Gastrocnemius medialis (tissue), 4 donors: Measurements from ENCODE around the gene RPS15.

ENCODE experiments used
- POLR2A ChIP-seq, 2 donors: fragments of 450-650 bp; IDR thresholded peaks; one replicate each; pipeline ENCODE4 v1.6.1; 2017; ENCODE audit warnings: antibody characterized with exemption in 2 of 2, mild to moderate bottlenecking in 2 of 2, moderate library complexity in 2 of 2
- TF ChIP-seq, protein P1 (sequence below), 5 experiments: fragments of 450-650 bp in 3 of 5; fragments of 200-600 bp in 2 of 5; sonication (generic) in 2 of 5; IDR thresholded peaks in 4 of 5; conservative IDR thresholded peaks in 1 of 5; 1 replicate in 4 of 5; 2 replicates in 1 of 5; pipeline ENCODE4 v1.5.1; 2016 to 2019; ENCODE audit warnings: antibody characterized with exemption in 5 of 5, mild to moderate bottlenecking in 3 of 5, moderate library complexity in 3 of 5

DNA sequence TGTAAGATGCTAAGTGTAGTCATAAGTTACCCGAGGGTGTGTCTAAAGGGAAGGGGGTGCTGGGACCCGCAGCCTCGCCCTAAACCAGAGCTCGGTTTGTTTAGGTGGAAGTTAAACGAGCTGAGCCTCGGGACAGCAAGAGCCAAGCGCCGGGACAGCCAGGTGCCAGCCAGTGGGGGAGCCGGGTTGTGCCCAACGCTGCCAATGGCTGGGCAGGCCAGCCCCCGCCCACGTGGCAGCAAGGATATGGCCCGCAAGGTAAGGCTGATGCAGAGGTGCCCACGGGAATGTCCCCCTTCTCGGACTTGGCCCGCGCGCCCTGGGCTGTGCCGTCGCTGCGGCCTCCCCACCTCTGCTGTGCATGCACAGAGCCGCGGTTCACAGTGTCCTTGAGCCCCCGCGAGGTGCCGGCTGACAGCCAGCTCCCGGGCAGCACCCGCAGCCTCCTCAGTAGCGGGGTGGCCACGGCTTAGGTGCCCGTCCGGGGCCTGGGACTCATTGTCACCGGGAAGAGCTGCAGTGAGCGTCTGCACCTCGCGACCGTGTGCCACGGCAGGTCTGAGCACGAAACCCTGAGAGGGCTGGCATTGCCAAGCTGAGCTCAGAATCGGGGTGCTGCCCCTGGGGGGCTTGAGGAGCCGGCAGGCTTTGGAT, 9.3 kb upstream of the RPS15 start:
- TF ChIP-seq POLR2A (IDR thresholded peaks at IDR 0.05), result no peak
- TF ChIP-seq, protein P1, sequence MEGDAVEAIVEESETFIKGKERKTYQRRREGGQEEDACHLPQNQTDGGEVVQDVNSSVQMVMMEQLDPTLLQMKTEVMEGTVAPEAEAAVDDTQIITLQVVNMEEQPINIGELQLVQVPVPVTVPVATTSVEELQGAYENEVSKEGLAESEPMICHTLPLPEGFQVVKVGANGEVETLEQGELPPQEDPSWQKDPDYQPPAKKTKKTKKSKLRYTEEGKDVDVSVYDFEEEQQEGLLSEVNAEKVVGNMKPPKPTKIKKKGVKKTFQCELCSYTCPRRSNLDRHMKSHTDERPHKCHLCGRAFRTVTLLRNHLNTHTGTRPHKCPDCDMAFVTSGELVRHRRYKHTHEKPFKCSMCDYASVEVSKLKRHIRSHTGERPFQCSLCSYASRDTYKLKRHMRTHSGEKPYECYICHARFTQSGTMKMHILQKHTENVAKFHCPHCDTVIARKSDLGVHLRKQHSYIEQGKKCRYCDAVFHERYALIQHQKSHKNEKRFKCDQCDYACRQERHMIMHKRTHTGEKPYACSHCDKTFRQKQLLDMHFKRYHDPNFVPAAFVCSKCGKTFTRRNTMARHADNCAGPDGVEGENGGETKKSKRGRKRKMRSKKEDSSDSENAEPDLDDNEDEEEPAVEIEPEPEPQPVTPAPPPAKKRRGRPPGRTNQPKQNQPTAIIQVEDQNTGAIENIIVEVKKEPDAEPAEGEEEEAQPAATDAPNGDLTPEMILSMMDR (IDR thresholded peaks at IDR 0.05 in 4 of 5, conservative IDR thresholded peaks at IDR 0.05 in 1 of 5), result no peak
